ENCODE measurements around the gene MADD. TPM values are rescaled to one million over a fixed set of nuclear protein-coding genes. Genes with fewer than 3 reads are reported as not detected.
A peak's percentile ranks its signal among the peaks of the same experiment; 100 is the strongest.

The MADD gene
- total and polyA plus RNA-seq, 2 donors (not counting 1 experiment from before 2014, with no cell fraction given) = 56.8 to 108 TPM

DNA sequence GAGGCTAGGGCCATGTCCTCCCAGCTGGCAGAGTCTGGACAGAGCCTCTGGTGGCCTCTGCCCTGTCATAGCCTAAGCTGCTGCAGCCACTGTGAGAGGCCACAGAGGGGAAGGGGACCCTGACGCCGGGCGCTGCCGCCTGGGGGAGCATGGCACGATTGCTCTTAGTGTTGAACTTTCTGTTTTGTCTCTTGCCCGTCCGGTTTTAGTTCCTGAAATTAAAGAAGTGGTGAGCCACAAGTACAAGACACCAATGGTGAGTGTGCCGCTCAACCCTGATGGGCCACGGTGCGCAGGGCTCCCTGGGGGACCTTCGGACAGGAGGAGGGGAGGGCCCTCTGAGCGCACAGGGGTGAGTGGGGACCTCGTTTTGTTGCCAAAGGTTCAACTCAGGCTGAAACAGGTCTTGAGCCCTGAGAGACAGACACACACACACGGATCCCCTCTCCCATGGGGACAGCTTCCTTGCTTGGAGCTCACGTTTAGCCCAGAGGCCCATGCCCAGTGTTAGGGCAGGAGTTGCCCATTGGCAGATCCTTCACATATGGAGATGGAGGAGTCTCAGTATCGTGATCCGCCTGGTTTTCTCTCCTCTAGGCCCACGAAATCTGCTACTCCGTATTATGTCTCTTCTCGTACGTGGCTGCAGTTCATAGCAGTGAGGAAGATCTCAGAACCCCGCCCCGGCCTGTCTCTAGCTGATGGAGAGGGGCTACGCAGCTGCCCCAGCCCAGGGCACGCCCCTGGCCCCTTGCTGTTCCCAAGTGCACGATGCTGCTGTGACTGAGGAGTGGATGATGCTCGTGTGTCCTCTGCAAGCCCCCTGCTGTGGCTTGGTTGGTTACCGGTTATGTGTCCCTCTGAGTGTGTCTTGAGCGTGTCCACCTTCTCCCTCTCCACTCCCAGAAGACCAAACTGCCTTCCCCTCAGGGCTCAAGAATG is 58.8 kb downstream of the MADD start:
- peaks cover 0 to 16% of the 10 kb centered on the region in 2 donors for H3K4me1 ChIP-seq (ENCODE audit: control insufficient read depth in 2 of 2, insufficient read depth in 2 of 2, low read length in 2 of 2)
- no peaks in the 10 kb centered on the region for H3K27me3 ChIP-seq (replicated peaks in 1 of 4; ENCODE audit: control extremely low read depth in 1 of 4, control insufficient read depth in 3 of 4, insufficient read depth in 4 of 4, low read length in 3 of 4)
- no peak overlapping the region for H3K4me3 ChIP-seq (ENCODE audit: control extremely low read depth in 1 of 5, extremely low read depth in 1 of 5, insufficient read depth in 1 of 5, low read depth in 2 of 5, low read length in 4 of 5)
- no peak overlapping the region for H2AFZ ChIP-seq (ENCODE audit: insufficient read depth, low read depth, low read length, poor library complexity, severe bottlenecking)
- no peaks in the 10 kb centered on the region for H4K20me1 ChIP-seq (ENCODE audit: control insufficient read depth, insufficient read depth, low read length, poor library complexity, severe bottlenecking)
- POLR2A ChIA-PET = interaction anchor here (0.6 kb wide), 1 partner anchor 13 kb away, joined by 7 read pairs; no protein-coding TSS in a partner anchor
- H3K9me3 Mint-ChIP-seq (ENCODE audit: insufficient read depth) = no peaks in the 10 kb centered on the region
- WGBS (ENCODE audit: insufficient coverage) = 72% methylated on average over 26 of the region's 29 CpGs
- peak overlapping the region; percentile 57 for H3K4me3 Mint-ChIP-seq
- H3K79me2 ChIP-seq (ENCODE audit: control insufficient read depth, insufficient read depth, low read length) = no peaks in the 10 kb centered on the region
- intact Hi-C loops (cut with micrococcal nuclease) = loop anchor here (1.0 to 10.0 kb wide), 3 partner anchors 46 to 98 kb away; partner anchors contain the start of genes PSMC3, SLC39A13 and SPI1
- CTCF ChIA-PET = interaction anchor here (0.9 to 2.5 kb wide), 3 partner anchors 33 to 83 kb away, joined by 3 to 25 read pairs (median 11); no protein-coding TSS in a partner anchor
- ATAC-seq (ENCODE audit: low read depth) = peak; percentile 79
- H3K9me3 ChIP-seq (ENCODE audit: control extremely low read depth in 1 of 3, control insufficient read depth in 2 of 3, insufficient read depth in 1 of 3, low read length in 2 of 3) = no peaks in the 10 kb centered on the region
- H3K27me3 Mint-ChIP-seq = no peaks in the 10 kb centered on the region
- peaks cover 0 to 55% of the 10 kb centered on the region in 2 experiments for H3K36me3 ChIP-seq (replicated peaks in 1 of 2; ENCODE audit: control extremely low read depth in 1 of 2, control insufficient read depth in 1 of 2, extremely low read depth in 1 of 2, insufficient read depth in 2 of 2, low read length in 1 of 2)
- peak overlapping the region; percentile 18 to 29 for H3K27ac ChIP-seq (ENCODE audit: low read length in 2 of 2)
- TF ChIP-seq, protein P1, sequence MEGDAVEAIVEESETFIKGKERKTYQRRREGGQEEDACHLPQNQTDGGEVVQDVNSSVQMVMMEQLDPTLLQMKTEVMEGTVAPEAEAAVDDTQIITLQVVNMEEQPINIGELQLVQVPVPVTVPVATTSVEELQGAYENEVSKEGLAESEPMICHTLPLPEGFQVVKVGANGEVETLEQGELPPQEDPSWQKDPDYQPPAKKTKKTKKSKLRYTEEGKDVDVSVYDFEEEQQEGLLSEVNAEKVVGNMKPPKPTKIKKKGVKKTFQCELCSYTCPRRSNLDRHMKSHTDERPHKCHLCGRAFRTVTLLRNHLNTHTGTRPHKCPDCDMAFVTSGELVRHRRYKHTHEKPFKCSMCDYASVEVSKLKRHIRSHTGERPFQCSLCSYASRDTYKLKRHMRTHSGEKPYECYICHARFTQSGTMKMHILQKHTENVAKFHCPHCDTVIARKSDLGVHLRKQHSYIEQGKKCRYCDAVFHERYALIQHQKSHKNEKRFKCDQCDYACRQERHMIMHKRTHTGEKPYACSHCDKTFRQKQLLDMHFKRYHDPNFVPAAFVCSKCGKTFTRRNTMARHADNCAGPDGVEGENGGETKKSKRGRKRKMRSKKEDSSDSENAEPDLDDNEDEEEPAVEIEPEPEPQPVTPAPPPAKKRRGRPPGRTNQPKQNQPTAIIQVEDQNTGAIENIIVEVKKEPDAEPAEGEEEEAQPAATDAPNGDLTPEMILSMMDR (IDR thresholded peaks at IDR 0.05) = no peak
- no peak for TF ChIP-seq EZH2 (IDR thresholded peaks at IDR 0.05; ENCODE audit: borderline replicate concordance, insufficient read depth, low read depth, low read length, poor library complexity, severe bottlenecking)
- peaks cover 14% of the 10 kb centered on the region for H3K4me1 Mint-ChIP-seq
- H3K4me2 ChIP-seq (replicated peaks; ENCODE audit: low read depth, low read length, poor library complexity, severe bottlenecking) = peak overlapping the region; percentile 29
- peak overlapping the region; percentile 81 for H3K27ac Mint-ChIP-seq
- peak; percentile 60 for DNase-seq
- H3K9ac ChIP-seq (ENCODE audit: low read length) = no peak overlapping the region

All from B cell (primary cell).